Spleen (tissue), 11 donors: ENCODE measurements around the gene AREG. TPM values are rescaled to one million over a fixed set of nuclear protein-coding genes. Genes with fewer than 3 reads are reported as not detected.

Experiments used
- DNase-seq: peaks from one replicate; pipeline ENCODE4 v3.0.0-alpha.2; 2020
- H3K27ac ChIP-seq, 8 donors: fragments of 200-600 bp; sonication (generic) in 7 of 8; 1 replicate in 4 of 8; 2 replicates in 4 of 8; pipeline versions ENCODE4 v1.5.0 to v1.8.0; 2016 to 2021; ENCODE audit warnings: inconsistent platforms in 4 of 8, mild to moderate bottlenecking in 4 of 8, moderate library complexity in 1 of 8
- H3K27me3 ChIP-seq, 7 donors: fragments of 200-600 bp; sonication (generic) in 6 of 7; replicated peaks in 1 of 7; 1 replicate in 4 of 7; 2 replicates in 3 of 7; pipeline versions ENCODE4 v1.5.0 to v1.8.0; 2016 to 2021; ENCODE audit warnings: inconsistent platforms in 3 of 7, mild to moderate bottlenecking in 1 of 7
- H3K36me3 ChIP-seq, 6 donors: fragments of 200-600 bp; sonication (generic) in 5 of 6; 1 replicate in 4 of 6; 2 replicates in 2 of 6; pipeline versions ENCODE4 v1.5.0 to v1.8.0; 2016 to 2021; ENCODE audit warnings: inconsistent platforms in 2 of 6
- H3K4me1 ChIP-seq, 6 donors: fragments of 200-600 bp; sonication (generic) in 5 of 6; 1 replicate in 3 of 6; 2 replicates in 3 of 6; pipeline versions ENCODE4 v1.5.0 to v1.8.0; 2016 to 2021; ENCODE audit warnings: inconsistent platforms in 3 of 6
- H3K4me3 ChIP-seq, 8 donors: fragments of 200-600 bp; sonication (generic) in 7 of 8; 1 replicate in 4 of 8; 2 replicates in 4 of 8; pipeline versions ENCODE4 v1.5.0 to v1.8.0; 2016 to 2021; ENCODE audit warnings: inconsistent platforms in 4 of 8, mild to moderate bottlenecking in 4 of 8, moderate library complexity in 2 of 8
- H3K9me3 ChIP-seq, 8 donors: fragments of 200-600 bp; sonication (generic) in 7 of 8; 1 replicate in 4 of 8; 2 replicates in 4 of 8; pipeline versions ENCODE4 v1.5.0 to v1.8.0; 2016 to 2021; ENCODE audit warnings: inconsistent platforms in 4 of 8
- POLR2A ChIP-seq, 3 donors: fragments of 450-650 bp; IDR thresholded peaks; one replicate each; pipeline ENCODE4 v1.5.1; 2017; ENCODE audit warnings: antibody characterized with exemption in 3 of 3, mild to moderate bottlenecking in 1 of 3
- POLR2AphosphoS5 ChIP-seq, 3 donors: sonication (generic); formaldehyde crosslinking; IDR thresholded peaks; one replicate each; pipeline ENCODE4 v1.5.1; 2017; ENCODE audit warnings: antibody characterized with exemption in 3 of 3
- WGBS, 5 donors: extraction: QIAGEN DNeasy Blood & Tissue Kit in 3 of 5; methylation state at CpG; one replicate each; pipeline versions ENCODE4 v1.1.5 to v1.1.7; 2013 to 2018; 5-methylcytosine and 5-hydroxymethylcytosine counted together
- intact Hi-C: fragments of 100-400 bp; cut with DNase I; formaldehyde crosslinking; loops from one replicate; pipeline ENCODE4 v1.15.0; 2023; ENCODE audit warnings: low total_unique reads
- polyA plus RNA-seq, 3 donors: library from polyadenylated mRNA; stranded (reverse); fragments of 200-250 nt; gene quantifications; one replicate each; pipeline ENCODE4 v1.2.1, GENCODE V29; 2013
- total RNA-seq, 7 donors: library from RNA; depleted of rRNA in 3 of 7; stranded (reverse); fragments of >200 nt in 3 of 7; fragmentation: NEBNext Ultra II Directional in 4 of 7; extraction: Animal tissue kit (Norgen Biotek cat#: 25700) in 4 of 7; gene quantifications; one replicate each; pipeline versions ENCODE4 v1.1.0 to v1.2.1, GENCODE V29; 2016 to 2021
- TF ChIP-seq, protein P1 (sequence below), 11 experiments: fragments of 200-600 bp in 7 of 11; fragments of 450-650 bp in 4 of 11; sonication (generic) in 4 of 11; IDR thresholded peaks in 8 of 11; conservative IDR thresholded peaks in 3 of 11; 1 replicate in 7 of 11; 2 replicates in 4 of 11; pipeline versions ENCODE4 v1.4.0 to v1.8.0; 2016 to 2021; ENCODE audit warnings: antibody characterized with exemption in 11 of 11, inconsistent platforms in 4 of 11, mild to moderate bottlenecking in 1 of 11
- donor health status: healthy with polysubstance abuse.
- donor health status: DM: no; HTN: no; CAD: no; lungs with moderate emphysema.
- donor health status: DM: no; HTN: no; CAD: no.
- donor health status: Bipolar disorder and iron deficiency.
- donor health status: healthy.
- donor health status: DM: no; HTN: no; CAD: no.
- donor health status: DM: yes; HTN: yes; CAD: no.

AREG gene
- total and polyA plus RNA-seq, 10 donors, result 0.51 to 37.4 (median 3.6) TPM

DNA sequence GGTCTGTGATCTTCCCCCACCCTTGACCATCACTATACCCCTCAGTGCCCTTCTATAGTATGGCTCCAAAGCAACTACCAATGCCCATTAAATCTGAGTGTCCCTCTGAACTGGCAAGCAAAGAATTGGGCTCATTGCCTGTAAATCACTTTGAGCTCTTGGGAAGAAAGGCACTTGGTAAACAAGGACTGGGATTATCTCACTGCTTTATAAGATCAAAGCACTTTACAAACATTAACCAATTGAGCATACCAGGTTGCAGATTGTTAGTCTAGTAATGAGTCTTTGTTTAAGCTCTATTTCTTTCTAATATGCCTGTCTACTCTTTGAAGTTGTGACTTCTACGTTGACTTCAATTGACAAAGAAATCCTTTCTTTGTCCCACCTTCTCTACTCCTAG is 34.1 kb downstream of the AREG start:
- Histone ChIP-seq H3K4me1 (no peaks in the 10 kb centered on the region), H3K36me3 (no peaks in the 10 kb centered on the region), H3K27ac (no peak overlapping the region), H3K27me3 (peaks cover 0 to 11% (median 0%) of the 10 kb centered on the region in 7 donors), H3K9me3 (no peaks in the 10 kb centered on the region), H3K4me3 (no peak overlapping the region)
- intact Hi-C loops, result no loop called here
- 67 to 79% (median 75%) methylated on average over 1 of the region's 1 CpG for WGBS, 5 donors
- TF ChIP-seq POLR2A (IDR thresholded peaks at IDR 0.05) (no peak), POLR2AphosphoS5 (IDR thresholded peaks at IDR 0.05) (no peak)
- TF ChIP-seq, protein P1, sequence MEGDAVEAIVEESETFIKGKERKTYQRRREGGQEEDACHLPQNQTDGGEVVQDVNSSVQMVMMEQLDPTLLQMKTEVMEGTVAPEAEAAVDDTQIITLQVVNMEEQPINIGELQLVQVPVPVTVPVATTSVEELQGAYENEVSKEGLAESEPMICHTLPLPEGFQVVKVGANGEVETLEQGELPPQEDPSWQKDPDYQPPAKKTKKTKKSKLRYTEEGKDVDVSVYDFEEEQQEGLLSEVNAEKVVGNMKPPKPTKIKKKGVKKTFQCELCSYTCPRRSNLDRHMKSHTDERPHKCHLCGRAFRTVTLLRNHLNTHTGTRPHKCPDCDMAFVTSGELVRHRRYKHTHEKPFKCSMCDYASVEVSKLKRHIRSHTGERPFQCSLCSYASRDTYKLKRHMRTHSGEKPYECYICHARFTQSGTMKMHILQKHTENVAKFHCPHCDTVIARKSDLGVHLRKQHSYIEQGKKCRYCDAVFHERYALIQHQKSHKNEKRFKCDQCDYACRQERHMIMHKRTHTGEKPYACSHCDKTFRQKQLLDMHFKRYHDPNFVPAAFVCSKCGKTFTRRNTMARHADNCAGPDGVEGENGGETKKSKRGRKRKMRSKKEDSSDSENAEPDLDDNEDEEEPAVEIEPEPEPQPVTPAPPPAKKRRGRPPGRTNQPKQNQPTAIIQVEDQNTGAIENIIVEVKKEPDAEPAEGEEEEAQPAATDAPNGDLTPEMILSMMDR (IDR thresholded peaks at IDR 0.05 in 8 of 11, conservative IDR thresholded peaks at IDR 0.05 in 3 of 11), result no peak
- no peak for DNase-seq

DNA sequence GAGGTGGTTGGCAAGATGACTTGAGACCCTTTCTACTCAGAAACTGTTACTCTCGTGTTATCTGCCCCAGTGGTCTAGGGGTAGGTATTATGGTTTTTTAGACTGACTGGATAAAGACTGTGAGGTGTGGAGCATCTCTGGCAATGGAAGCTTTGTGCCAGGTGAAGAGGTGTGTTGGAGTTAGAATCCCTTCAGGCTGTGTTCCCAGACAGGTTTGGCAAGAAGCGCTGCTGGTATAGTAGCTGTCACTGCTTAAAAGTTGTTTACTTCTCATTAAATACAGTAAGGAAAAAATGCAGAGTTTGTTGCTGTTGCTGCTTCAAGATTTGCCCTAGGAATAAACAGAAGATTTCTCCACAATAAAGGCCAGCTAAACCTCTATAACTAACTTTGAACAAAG is 35.3 kb downstream of the AREG start:
- no peak overlapping the region for H3K27ac ChIP-seq
- H3K4me3 ChIP-seq, result no peak overlapping the region
- WGBS, 5 donors, result 79 to 87% (median 83%) methylated on average over 2 of the region's 2 CpGs
- intact Hi-C loops, result no loop called here
- H3K9me3 ChIP-seq, result no peaks in the 10 kb centered on the region
- no peaks in the 10 kb centered on the region for H3K36me3 ChIP-seq
- no peak for DNase-seq
- H3K27me3 ChIP-seq, result peaks cover 0 to 2% (median 0%) of the 10 kb centered on the region in 7 donors
- no peak for TF ChIP-seq POLR2AphosphoS5 (IDR thresholded peaks at IDR 0.05)
- TF ChIP-seq, protein P1 (IDR thresholded peaks at IDR 0.05 in 8 of 11, conservative IDR thresholded peaks at IDR 0.05 in 3 of 11), result no peak
- no peak for TF ChIP-seq POLR2A (IDR thresholded peaks at IDR 0.05)
- no peaks in the 10 kb centered on the region for H3K4me1 ChIP-seq

DNA sequence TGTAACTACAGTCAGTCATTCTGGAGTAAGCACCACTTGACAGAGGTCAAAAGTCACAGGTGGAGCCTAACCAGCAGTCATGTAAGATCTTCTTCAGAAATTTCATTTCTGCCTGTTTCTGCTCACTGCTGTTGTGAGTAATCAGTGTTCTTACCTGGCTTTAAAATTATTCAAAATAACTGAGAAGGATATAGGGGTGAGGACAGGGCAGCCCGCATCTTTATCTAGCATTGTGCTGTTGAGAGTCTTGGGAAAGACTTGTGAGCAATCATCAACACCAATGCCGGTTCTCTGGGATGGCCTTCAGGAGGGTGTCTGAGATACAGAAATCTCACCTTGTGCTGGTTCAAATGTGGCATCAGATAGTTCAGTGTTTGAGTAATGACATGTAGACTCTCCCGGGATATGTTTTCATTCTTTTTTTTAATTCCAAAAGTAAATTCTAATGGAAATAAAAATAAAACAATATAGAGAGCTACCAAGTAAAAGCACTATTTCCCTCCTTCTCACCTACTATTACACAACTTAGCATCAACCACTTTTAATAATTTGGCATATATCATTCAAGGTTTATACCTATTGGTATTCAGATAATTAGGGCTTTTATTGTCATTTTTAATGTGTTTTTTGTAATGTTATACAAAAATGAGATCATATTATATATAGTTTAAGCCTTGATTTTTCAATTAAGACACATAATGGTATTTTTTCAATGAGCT is 37.1 kb downstream of the AREG start:
- H3K27me3 ChIP-seq, result peaks cover 0 to 2% (median 0%) of the 10 kb centered on the region in 7 donors
- no peak for TF ChIP-seq POLR2A (IDR thresholded peaks at IDR 0.05)
- TF ChIP-seq, protein P1 (IDR thresholded peaks at IDR 0.05 in 8 of 11, conservative IDR thresholded peaks at IDR 0.05 in 3 of 11), result no peak
- no peak for TF ChIP-seq POLR2AphosphoS5 (IDR thresholded peaks at IDR 0.05)
- 85 to 97% (median 89%) methylated on average over 3 of the region's 3 CpGs for WGBS, 5 donors
- H3K36me3 ChIP-seq, result no peaks in the 10 kb centered on the region
- H3K9me3 ChIP-seq, result no peaks in the 10 kb centered on the region
- H3K27ac ChIP-seq, result no peak overlapping the region
- H3K4me1 ChIP-seq, result no peaks in the 10 kb centered on the region
- intact Hi-C loops, result no loop called here
- no peak overlapping the region for H3K4me3 ChIP-seq
- no peak for DNase-seq

DNA sequence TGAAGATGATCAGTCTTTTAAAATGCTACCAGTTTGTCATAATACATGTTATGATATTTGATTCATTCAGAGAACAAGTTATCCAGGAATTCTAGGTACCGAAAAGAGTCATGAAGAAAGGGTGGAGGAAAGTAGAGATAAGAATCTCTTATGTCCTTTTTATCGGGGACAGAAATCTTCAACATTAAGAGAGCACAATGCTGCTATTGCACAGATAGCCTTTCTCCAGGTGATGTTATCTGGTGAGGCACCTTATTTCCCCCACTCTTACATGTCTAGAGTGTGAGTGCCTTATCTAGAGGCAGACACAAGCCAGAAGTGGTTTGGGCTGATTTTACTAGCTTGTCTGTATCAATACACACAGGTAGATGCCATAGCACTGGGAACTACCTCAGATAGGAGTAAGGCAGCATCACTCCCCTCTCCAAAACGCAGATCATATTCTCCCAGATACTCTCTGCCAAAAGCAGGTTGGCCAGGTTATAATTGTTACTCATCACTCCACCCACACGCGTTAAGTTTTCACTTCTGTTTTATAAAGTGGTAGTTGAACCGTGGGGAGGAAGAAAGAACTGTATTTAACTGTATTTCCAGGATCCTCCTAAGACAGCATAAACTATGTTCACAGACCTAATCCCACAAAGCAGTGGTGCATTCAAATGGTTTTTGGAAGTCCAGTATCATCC is 38.4 kb downstream of the AREG start:
- 65 to 82% (median 79%) methylated on average over 6 of the region's 6 CpGs for WGBS, 5 donors

More for the DNA sequence above, 38.4 kb downstream of the AREG start:
- intact Hi-C loops, result no loop called here
- Histone ChIP-seq H3K4me1 (no peaks in the 10 kb centered on the region), H3K9me3 (no peaks in the 10 kb centered on the region), H3K27me3 (peaks cover 0 to 2% (median 0%) of the 10 kb centered on the region in 7 donors), H3K36me3 (no peaks in the 10 kb centered on the region), H3K27ac (no peak overlapping the region), H3K4me3 (no peak overlapping the region)
- TF ChIP-seq POLR2A (IDR thresholded peaks at IDR 0.05) (no peak), POLR2AphosphoS5 (IDR thresholded peaks at IDR 0.05) (no peak)
- TF ChIP-seq, protein P1 (IDR thresholded peaks at IDR 0.05 in 8 of 11, conservative IDR thresholded peaks at IDR 0.05 in 3 of 11), result no peak
- DNase-seq, result no peak
